IPS-15b (cell line): Measurements from ENCODE around the gene ZSCAN2.
"Not testable (repeated sequence)": the region's sequence is repeated elsewhere in the genome, so short reads cannot be mapped to it uniquely, and the experiment has no call there.

Experiments
- H3K27me3 ChIP-seq: one replicate; pipeline ENCODE4 v1.6.1; 2013; ENCODE audit warnings: low read length; ENCODE audit not compliant: control insufficient read depth, insufficient read depth
- H3K36me3 ChIP-seq: one replicate; pipeline ENCODE4 v1.6.1; 2013; ENCODE audit warnings: low read length; ENCODE audit not compliant: control insufficient read depth, insufficient read depth
- H3K4me1 ChIP-seq: one replicate; pipeline ENCODE4 v1.6.1; 2013; ENCODE audit warnings: mild to moderate bottlenecking, low read length; ENCODE audit not compliant: control insufficient read depth, insufficient read depth
- H3K4me3 ChIP-seq: one replicate; pipeline ENCODE4 v1.5.1; 2013; ENCODE audit warnings: low read depth, low read length
- H3K9ac ChIP-seq: one replicate; pipeline ENCODE4 v1.6.1; 2013; ENCODE audit warnings: low read depth, mild to moderate bottlenecking, low read length
- H3K9me3 ChIP-seq: one replicate; pipeline ENCODE4 v1.6.1; 2013; ENCODE audit warnings: mild to moderate bottlenecking, low read length; ENCODE audit not compliant: control insufficient read depth, insufficient read depth

The ZSCAN2 gene

DNA sequence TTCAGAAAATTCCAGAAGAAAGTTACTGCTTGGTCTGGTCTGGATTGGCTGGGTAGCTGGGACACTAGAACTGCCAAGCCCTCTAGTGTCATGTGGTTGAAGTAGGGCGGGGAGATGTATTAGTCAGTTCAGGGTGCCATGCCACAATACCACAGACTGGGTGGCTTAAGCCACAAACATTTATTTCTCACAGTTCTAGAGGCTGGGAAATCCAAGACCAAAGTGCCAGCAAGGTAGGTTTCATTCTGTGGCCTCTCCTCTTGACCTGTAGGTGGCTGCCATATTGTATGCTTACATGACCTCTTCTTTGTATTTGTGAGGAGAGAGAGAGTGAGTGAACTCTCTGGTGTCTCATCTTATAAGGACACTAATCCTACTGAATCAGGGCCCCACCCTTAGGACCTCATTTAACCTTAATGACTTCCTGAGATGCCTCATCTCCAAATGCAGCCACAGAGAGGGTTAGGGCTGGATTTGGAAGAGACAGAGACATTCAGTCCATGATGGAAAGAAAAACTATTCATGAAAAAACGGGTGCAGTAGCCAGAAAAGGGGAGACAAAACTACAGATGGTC is 18.1 kb upstream of the ZSCAN2 start:
- peaks cover 5% of the 10 kb centered on the region for H3K27me3 ChIP-seq
- peaks cover 6% of the 10 kb centered on the region for H3K4me1 ChIP-seq
- H3K36me3 ChIP-seq: no peaks in the 10 kb centered on the region
- no peak overlapping the region for H3K4me3 ChIP-seq
- no peaks in the 10 kb centered on the region for H3K9me3 ChIP-seq
- no peak overlapping the region for H3K9ac ChIP-seq

DNA sequence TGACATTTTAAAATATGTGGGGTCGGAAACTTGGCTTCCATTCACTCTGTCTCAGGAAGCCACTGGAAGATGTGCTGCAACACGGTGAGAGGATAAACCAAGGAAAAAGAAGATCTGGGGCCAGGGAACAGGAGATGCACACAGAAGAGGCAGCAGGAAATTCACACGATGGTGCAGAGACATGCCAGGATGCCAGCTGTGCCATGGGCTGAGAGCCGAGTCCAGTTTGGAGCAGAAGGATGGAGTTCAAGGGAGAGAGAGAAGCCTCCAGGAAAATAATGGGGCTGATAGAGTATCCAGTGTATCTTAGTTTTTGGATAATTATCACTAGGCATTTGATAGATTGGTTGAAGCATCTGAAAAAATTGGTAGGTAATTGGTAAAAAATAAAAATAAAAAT is 16.9 kb upstream of the ZSCAN2 start:
- H3K4me3 ChIP-seq, H3K9ac ChIP-seq, H3K36me3 ChIP-seq, H3K4me1 ChIP-seq, H3K9me3 ChIP-seq: not testable (repeated sequence)
- H3K27me3 ChIP-seq: peaks cover 11% of the 10 kb centered on the region

DNA sequence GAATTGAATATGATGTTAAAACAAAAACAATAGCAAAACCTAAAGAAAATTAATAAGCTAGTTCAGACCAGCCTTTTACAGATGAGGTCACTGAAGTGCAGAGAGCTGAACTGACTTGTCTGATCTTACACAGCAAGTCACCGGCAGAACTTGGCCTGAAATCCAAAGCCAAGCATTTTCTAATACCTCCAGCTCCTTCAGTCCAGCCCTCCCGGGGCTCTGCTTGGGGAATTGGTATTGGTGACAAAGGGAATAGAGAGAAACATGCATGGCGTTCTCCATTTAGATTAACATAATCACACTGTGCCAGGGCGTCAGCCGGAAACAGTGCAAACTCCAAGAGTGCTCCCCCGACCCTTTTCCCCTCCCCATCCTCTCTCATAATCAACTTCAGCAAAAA is 14.1 kb upstream of the ZSCAN2 start:
- Histone ChIP-seq H3K4me1 (peaks cover 10% of the 10 kb centered on the region), H3K9me3 (no peaks in the 10 kb centered on the region), H3K9ac (no peak overlapping the region), H3K36me3 (no peaks in the 10 kb centered on the region), H3K4me3 (no peak overlapping the region), H3K27me3 (peaks cover 13% of the 10 kb centered on the region)

DNA sequence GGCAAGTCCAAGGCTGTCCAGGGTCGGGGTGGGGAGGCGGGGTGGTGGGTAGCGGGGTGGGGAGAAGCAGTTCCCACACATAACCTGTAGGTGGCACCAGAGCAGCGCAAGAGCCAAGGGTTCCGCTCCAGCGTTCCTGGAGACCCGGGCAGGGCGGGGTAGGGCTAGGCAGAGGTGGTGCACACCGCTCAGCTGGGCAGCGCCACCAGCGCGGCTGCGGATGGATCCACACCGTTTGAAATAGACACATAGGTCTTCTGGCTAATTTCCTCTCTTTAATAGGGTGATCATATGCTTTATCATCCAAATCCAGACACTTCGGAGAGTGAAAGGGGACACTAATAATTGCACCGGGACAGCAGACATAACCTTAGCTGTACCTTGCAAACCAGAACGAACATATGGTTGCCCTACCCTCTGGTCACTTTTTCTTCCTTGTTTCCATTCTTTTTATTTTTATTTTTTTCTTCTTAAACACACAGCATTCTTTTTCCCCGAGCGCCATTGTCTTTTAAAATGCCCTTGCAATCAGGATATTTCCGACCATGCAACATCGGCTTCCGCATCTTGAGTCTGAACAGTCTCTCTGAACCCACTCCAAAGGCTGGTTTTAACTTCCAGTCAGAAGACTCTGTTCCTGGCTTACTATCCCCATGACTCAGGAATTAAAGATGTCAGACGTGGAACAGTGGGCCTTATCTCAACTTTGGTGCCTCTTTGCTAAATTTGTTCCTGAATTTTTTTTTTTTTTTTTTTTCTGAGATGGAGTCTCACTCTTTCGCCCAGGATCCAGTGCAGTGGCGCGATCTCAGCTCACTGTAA is 12.5 kb upstream of the ZSCAN2 start:
- Histone ChIP-seq H3K4me3 (peak overlapping the region; percentile 36), H3K36me3 (no peaks in the 10 kb centered on the region), H3K9ac (no peak overlapping the region), H3K27me3 (peaks cover 13% of the 10 kb centered on the region), H3K9me3 (no peaks in the 10 kb centered on the region), H3K4me1 (peaks cover 10% of the 10 kb centered on the region)

DNA sequence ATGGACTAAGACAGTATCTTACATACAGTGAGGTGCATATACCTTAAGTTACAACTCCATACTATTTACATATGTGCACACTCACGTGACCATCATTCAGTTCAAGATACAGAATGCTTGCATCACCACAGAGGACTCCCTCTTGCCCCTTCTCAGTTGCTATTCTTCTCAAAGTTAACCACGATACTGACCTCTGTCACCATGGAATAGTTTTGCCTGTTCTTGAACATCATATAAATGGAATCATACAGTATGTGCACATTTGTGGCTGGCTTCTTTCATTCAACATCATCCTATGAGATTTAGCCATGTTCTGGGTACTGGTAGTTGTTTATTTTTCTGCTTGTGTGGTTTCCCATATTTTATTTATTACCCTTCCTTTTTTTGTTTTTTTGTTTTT is 10.4 kb upstream of the ZSCAN2 start:
- no peak overlapping the region for H3K4me3 ChIP-seq
- H3K9me3 ChIP-seq: no peaks in the 10 kb centered on the region
- no peaks in the 10 kb centered on the region for H3K36me3 ChIP-seq
- H3K27me3 ChIP-seq: peaks cover 16% of the 10 kb centered on the region
- H3K4me1 ChIP-seq: peaks cover 21% of the 10 kb centered on the region
- H3K9ac ChIP-seq: no peak overlapping the region

DNA sequence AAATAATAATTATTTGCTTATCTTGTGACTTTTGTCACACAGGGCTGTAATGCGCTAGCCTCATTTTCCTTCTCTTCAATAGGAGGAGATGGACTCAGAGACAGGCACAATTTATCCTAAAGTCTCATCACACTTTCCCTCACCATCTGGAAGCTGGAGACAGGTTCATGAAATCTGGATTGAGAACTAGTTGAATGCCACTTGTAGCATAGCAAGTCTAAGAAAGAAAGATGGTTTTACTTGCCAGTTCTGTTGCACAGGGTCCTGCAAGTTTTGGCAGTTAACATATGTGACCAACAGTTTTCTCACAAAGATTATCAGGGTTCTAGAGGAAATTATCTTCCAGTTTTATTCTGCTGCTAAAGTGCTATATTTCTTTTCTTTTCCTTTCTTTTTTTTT is 9.0 kb upstream of the ZSCAN2 start:
- peaks cover 19% of the 10 kb centered on the region for H3K27me3 ChIP-seq
- no peaks in the 10 kb centered on the region for H3K9me3 ChIP-seq
- no peaks in the 10 kb centered on the region for H3K36me3 ChIP-seq
- no peak overlapping the region for H3K9ac ChIP-seq
- no peak overlapping the region for H3K4me3 ChIP-seq
- peaks cover 21% of the 10 kb centered on the region for H3K4me1 ChIP-seq

DNA sequence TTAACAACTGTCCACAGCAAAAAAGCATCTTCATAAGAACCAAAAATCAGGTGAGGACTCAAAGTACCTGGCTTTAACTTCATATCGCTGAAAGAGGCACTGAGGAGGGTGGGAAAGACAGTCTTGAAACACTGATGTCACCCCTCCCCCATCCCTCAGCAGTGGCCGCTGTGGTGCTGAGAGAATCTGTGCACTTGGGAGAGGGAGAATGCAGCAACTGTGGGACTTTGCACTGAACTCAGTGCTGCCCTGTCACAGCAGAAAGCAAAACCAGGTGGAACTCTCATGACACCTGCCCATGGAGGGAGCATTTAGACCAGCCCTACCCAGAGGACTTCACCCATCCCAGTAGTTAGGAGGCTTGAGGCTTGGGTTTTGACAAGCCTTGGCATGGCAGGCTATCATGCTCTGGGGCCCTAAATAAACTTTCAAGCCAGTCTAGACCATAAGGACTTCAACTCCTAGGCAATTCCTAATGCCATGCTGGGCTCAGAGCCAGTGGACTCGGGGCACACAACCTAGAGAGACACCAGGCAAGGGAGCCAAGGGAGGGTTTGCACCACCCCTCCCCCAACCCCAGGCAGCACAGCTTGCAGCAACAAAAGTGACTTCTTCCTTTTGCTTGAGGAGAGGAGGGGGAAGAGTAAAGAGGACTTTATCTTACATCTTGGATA is 6.1 kb upstream of the ZSCAN2 start:
- H3K9me3 ChIP-seq: no peaks in the 10 kb centered on the region
- H3K36me3 ChIP-seq: no peaks in the 10 kb centered on the region
- H3K4me3 ChIP-seq: no peak overlapping the region
- no peak overlapping the region for H3K9ac ChIP-seq
- peaks cover 12% of the 10 kb centered on the region for H3K4me1 ChIP-seq
- H3K27me3 ChIP-seq: peaks cover 10% of the 10 kb centered on the region

DNA sequence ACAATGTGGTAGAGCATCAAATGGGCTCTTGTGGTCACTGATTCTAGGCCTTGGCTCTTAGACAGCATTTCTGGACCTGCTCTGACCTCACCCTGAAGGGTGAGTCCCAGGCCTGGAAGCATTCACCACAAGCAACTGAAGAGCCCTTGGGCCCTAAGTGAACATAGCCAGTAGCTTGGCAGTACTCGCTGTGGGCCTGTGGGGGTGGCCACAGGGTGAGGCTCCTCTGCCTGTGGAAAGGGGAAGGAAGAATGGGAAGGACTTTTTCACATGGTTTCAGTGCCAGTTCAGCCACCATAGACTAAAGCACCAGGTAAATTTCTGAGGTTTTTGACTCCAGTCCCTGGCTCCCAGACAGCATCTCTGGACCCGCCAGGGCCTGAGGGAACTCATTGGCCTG is 5.1 kb upstream of the ZSCAN2 start:
- H3K27me3 ChIP-seq: peaks cover 10% of the 10 kb centered on the region
- no peaks in the 10 kb centered on the region for H3K9me3 ChIP-seq
- H3K4me3 ChIP-seq: no peak overlapping the region
- no peak overlapping the region for H3K9ac ChIP-seq
- peaks cover 12% of the 10 kb centered on the region for H3K4me1 ChIP-seq
- no peaks in the 10 kb centered on the region for H3K36me3 ChIP-seq

DNA sequence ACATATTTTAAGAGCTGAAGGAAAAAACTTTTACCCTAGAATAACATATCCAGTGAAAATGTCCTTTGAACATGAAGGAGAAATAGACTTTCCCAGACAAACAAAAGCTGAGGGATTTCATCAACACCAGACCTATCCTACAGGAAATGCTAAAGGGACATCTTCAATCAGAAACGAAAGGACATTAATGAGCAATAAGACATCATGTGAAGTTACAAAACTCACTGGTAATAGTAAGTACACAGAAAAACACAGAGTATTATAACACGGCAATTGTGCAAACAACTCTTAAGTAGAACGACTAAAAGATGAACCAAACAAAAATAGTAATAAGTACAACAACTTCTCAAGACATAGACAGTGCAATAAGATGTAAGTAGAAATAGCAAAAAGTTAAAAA is 3.5 kb upstream of the ZSCAN2 start:
- peaks cover 10% of the 10 kb centered on the region for H3K27me3 ChIP-seq
- H3K36me3 ChIP-seq: no peaks in the 10 kb centered on the region
- no peak overlapping the region for H3K4me3 ChIP-seq
- peaks cover 12% of the 10 kb centered on the region for H3K4me1 ChIP-seq
- no peak overlapping the region for H3K9ac ChIP-seq
- no peaks in the 10 kb centered on the region for H3K9me3 ChIP-seq

DNA sequence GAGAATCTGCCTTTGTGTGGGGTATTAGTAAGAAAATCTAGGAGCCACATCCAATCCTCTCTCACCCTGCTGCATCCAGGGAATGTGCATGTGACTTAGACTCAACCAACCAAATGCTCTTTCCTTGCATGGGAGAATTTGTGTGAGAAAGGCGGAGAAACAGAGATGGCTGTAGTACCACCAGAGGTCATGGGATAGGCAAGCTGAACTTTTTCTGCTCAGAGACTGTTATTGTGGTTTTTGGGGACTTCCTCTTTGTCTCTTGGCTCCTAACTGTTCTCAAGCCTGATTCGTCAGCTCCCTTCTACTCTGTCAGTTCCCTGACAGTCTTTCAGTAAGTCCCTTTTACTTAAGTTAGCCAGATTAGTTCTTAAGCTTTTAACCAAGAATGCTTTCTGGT is 2.6 kb upstream of the ZSCAN2 start:
- peaks cover 10% of the 10 kb centered on the region for H3K27me3 ChIP-seq
- H3K9ac ChIP-seq: no peak overlapping the region
- peaks cover 18% of the 10 kb centered on the region for H3K4me1 ChIP-seq
- no peaks in the 10 kb centered on the region for H3K9me3 ChIP-seq
- H3K36me3 ChIP-seq: no peaks in the 10 kb centered on the region
- H3K4me3 ChIP-seq: no peak overlapping the region

DNA sequence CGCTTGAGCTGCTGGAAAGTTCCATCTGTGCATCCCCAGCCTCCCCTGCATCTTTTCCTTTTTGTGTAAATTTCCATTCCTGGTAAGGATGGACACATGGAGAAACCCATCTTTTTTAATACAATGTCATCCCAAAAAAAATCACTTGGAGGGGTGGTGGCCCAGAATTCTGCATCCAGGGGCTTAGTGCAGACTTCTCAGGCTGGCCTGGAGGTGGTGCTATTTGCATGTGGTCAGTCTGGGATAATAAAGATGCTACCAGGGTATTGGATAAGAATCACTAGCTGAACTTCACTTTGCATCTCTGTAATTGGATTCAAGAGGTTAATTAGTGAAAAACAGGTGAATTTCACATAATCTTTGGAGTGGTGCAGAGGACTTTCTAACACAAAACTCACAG is 1.8 kb upstream of the ZSCAN2 start:
- no peak overlapping the region for H3K4me3 ChIP-seq
- H3K27me3 ChIP-seq: peaks cover 10% of the 10 kb centered on the region
- no peaks in the 10 kb centered on the region for H3K36me3 ChIP-seq
- no peak overlapping the region for H3K9ac ChIP-seq
- no peaks in the 10 kb centered on the region for H3K9me3 ChIP-seq
- H3K4me1 ChIP-seq: peaks cover 20% of the 10 kb centered on the region

DNA sequence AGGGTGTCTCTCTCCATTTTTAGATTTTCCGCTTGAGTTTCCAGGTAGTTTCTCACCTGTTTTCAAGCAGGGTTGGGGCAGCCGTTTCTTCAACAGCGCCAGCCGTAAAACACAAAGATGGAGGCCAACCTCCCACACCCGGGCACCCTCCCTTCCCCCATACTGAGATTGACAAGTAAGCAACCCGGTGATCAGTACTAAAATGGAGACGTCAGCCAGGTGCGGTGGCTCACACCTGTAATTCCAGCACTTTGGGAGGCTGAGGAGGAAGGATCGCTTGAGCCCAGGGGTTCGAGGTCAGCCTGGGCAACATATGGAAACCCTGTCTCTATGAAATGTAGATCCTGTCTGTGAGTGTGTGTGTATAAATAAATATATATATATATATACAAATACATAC is 903 bp upstream of the ZSCAN2 start:
- peaks cover 22% of the 10 kb centered on the region for H3K4me1 ChIP-seq

More for the DNA sequence above, 903 bp upstream of the ZSCAN2 start:
- Histone ChIP-seq H3K9ac (no peak overlapping the region), H3K4me3 (no peak overlapping the region), H3K27me3 (peaks cover 8% of the 10 kb centered on the region), H3K9me3 (no peaks in the 10 kb centered on the region), H3K36me3 (no peaks in the 10 kb centered on the region)
